Mucosa of descending colon (tissue), 3 donors: ENCODE measurements around the gene CYB561D2. TPM values are rescaled to one million over a fixed set of nuclear protein-coding genes. Genes with fewer than 3 reads are reported as not detected.

Source experiments
- ATAC-seq: fragments of 200-7000 bp; cut with Tn5 transposase; one replicate; pipeline ENCODE4 v1.9.1; 2020; ENCODE audit warnings: mild to moderate bottlenecking, moderate library complexity
- DNase-seq, 3 donors: peaks; one replicate each; pipeline ENCODE4 v3.0.0-alpha.2; 2020
- H3K36me3 ChIP-seq: fragments of 200-600 bp; one replicate; pipeline ENCODE4 v1.8.0; 2021; ENCODE audit warnings: low read depth, mild to moderate bottlenecking
- H3K4me1 ChIP-seq: fragments of 200-600 bp; one replicate; pipeline ENCODE4 v1.8.0; 2021; ENCODE audit warnings: low read depth, mild to moderate bottlenecking
- H3K4me3 ChIP-seq: fragments of 200-600 bp; one replicate; pipeline ENCODE4 v1.8.0; 2021; ENCODE audit warnings: mild to moderate bottlenecking
- H3K9me3 ChIP-seq: fragments of 200-600 bp; one replicate; pipeline ENCODE4 v1.8.0; 2021; ENCODE audit warnings: mild to moderate bottlenecking
- CTCF ChIP-seq: fragments of 200-600 bp; IDR thresholded peaks from one replicate; pipeline ENCODE4 v1.8.0; 2022; ENCODE audit warnings: antibody characterized with exemption, mild to moderate bottlenecking
- intact Hi-C, 2 donors: fragments of 100-400 bp; cut with DNase I in 1 of 2; cut with micrococcal nuclease in 1 of 2; formaldehyde crosslinking; loops; one replicate each; pipeline versions ENCODE4 v1.11.0 to v1.11.1; 2022; cut with DNase I, micrococcal nuclease
- total RNA-seq, 3 donors: library from RNA; stranded (reverse); fragmentation: NEBNext Ultra II Directional in 2 of 3; extraction: Animal tissue kit (Norgen Biotek cat#: 25700) in 2 of 3; gene quantifications; one replicate each; pipeline versions ENCODE4 v1.2.1 to v1.2.4, GENCODE V29; 2021 to 2023
- donor health status: DM: no; HTN: no; CAD: no; lungs with moderate emphysema.
- donor health status: DM: no; HTN: no; CAD: no.
- donor health status: DM: no; HTN: yes; CAD: no.

Gene CYB561D2
- total RNA-seq, 3 donors from 2014 or later: 20.5 to 37.6 (median 36.7) TPM

DNA sequence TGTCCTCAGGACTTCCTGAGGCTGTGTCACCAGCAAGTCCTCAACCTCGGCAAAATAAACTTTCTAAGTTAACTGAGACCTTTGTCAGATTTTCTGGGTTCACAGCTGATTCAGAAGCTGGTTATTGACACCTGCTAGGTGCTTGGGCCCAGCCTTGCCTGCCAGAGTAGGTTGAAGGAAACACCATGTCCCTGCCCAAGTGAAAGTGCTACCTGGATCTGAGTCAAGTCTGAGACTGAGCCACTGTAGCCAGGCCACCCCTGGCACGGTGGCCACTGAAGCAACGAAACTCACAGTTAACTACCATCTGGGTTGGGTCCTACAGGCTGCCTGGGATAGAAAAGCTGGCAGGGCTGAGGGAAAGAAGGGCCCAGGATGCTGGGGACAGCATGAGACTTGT is 36.3 kb upstream of the CYB561D2 start:
- no peaks in the 10 kb centered on the region for H3K36me3 ChIP-seq
- H3K4me1 ChIP-seq: peaks cover 37% of the 10 kb centered on the region
- H3K9me3 ChIP-seq: no peaks in the 10 kb centered on the region
- intact Hi-C loops: no loop called here
- ATAC-seq: no peak
- no peak overlapping the region for H3K4me3 ChIP-seq
- no peak for DNase-seq
- no peak for TF ChIP-seq CTCF

DNA sequence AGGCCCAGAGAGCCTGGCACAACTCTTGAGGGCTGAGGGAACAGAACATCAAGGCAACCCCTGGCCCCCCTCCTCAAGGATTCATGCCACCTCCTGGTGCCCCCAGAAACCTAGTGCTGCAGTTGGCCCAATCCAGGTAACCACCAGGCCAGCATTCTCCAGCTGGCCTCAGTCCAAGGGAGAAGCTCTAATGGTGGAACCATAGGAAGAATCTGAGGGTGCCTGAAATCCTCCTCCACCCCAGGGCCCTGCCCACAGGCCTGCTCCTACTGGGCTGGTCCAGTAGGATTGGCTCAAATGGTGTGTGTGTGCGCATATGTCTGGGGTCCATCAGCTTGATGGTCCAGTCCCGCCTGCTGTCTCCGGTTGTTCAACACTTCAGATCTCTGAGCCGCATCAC is 35.8 kb upstream of the CYB561D2 start:
- Histone ChIP-seq H3K36me3 (no peaks in the 10 kb centered on the region), H3K4me3 (no peak overlapping the region), H3K9me3 (no peaks in the 10 kb centered on the region), H3K4me1 (peaks cover 40% of the 10 kb centered on the region)
- no peak for TF ChIP-seq CTCF
- ATAC-seq (no peak), DNase-seq (no peak)
- intact Hi-C loops: no loop called here

GRCh38 chr3:50316657-50317242 is 33.9 kb upstream of the CYB561D2 start:
- H3K4me1 ChIP-seq: peaks cover 48% of the 10 kb centered on the region
- peak; percentile 77 for ATAC-seq
- no peak overlapping the region for H3K4me3 ChIP-seq
- no peaks in the 10 kb centered on the region for H3K36me3 ChIP-seq
- no peak for TF ChIP-seq CTCF
- no peaks in the 10 kb centered on the region for H3K9me3 ChIP-seq
- intact Hi-C loops: no loop called here
- peak; percentile 87 to 93 (median 90) for DNase-seq

- no peak overlapping the region for H3K4me3 ChIP-seq
- peaks cover 54% of the 10 kb centered on the region for H3K4me1 ChIP-seq
- peak; percentile 72 to 82 (median 81) for DNase-seq
- peak; percentile 5 for ATAC-seq
- no peak for TF ChIP-seq CTCF
- no peaks in the 10 kb centered on the region for H3K36me3 ChIP-seq
- H3K9me3 ChIP-seq: no peaks in the 10 kb centered on the region
- intact Hi-C loops: no loop called here
Measured at GRCh38 chr3:50317300-50317699, 33.4 kb upstream of the CYB561D2 start.

DNA sequence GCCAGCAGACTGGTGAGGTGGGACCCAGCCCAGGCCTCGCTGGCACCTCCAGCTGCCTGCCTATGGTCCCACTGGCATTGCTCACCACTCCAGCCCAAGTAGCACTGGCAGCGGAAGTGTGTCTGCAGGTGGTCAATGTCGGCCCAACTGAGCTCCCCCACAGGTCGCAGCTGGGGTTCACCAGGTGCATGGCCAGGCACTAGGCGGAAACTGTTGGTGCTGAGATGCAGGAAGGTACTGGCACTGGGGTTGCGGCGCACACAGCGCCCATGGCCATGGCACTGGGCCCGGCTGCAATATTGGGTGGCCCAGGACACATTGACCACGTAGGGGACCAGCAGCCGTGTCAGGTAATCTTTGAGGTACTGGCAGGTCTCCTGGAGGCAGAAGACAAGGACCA is 32.5 kb upstream of the CYB561D2 start:
- intact Hi-C loops: no loop called here
- H3K9me3 ChIP-seq: no peaks in the 10 kb centered on the region
- peaks cover 55% of the 10 kb centered on the region for H3K4me1 ChIP-seq

More for the DNA sequence above, 32.5 kb upstream of the CYB561D2 start:
- H3K4me3 ChIP-seq: no peak overlapping the region
- DNase-seq: peak in 1 of 3 donors; percentile 40
- TF ChIP-seq CTCF: no peak
- no peaks in the 10 kb centered on the region for H3K36me3 ChIP-seq
- ATAC-seq: no peak
